SK-N-MC (cell line): ENCODE measurements around the gene TRH.

Experiments used
- EZH2 ChIP-seq: fragments of 200-600 bp; sonication (generic); IDR thresholded peaks from one replicate; pipeline ENCODE4 v1.6.1; 2017; ENCODE audit warnings: antibody characterized with exemption
- FOXP2 ChIP-seq: optimal IDR thresholded peaks from 2 replicates; pipeline ENCODE3; 2011; ENCODE audit warnings: mild to moderate bottlenecking, moderate library complexity; ENCODE audit not compliant: insufficient read depth; ENCODE audit errors: extremely low read length, control extremely low read depth

DNA sequence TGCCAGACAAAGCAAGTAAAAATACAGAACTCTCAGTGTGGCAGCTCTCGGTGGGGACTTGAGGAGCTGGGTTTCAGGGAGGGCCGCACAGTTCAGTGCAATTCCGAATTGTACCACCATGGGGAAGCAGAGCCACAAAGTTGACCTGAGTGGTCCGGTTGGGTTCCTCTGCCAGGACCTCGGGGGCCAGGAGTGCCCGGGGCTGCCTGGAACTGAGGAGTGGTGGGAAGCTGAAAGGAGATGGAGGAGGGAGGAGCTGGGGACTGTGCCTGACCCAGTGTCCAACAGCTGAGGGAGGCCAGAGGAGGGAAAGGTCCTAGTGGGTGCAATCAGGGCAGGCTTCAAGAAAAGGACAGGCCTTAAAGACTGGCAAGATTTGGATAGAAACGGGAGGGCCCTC lies 32.2 kb upstream of the TRH start:
- no peak for TF ChIP-seq EZH2
- TF ChIP-seq FOXP2: no peak
